Astrocyte (in vitro differentiated cells and primary cell): ENCODE results near the gene ZNF197. TPM values are rescaled to one million over a fixed set of nuclear protein-coding genes. Genes with fewer than 3 reads are reported as not detected.

Experiments used
- DNase-seq: peaks from one replicate; pipeline ENCODE4 v3.0.0-alpha.2; 2010; ENCODE audit warnings: low read depth
- FAIRE-seq: peaks from 2 replicates; lab custom pipeline; 2011; peaks lifted over from hg19 to GRCh38; lab: Jason Lieb, UNC
- H2AFZ ChIP-seq: 2 replicates; pipeline ENCODE4 v1.6.0; 2012; ENCODE audit warnings: low read depth, low read length, inconsistent platforms
- H3K27ac ChIP-seq: 2 replicates; pipeline ENCODE4 v1.5.1; 2011; ENCODE audit warnings: low read depth, low read length, inconsistent platforms
- H3K27me3 ChIP-seq: 2 replicates; pipeline ENCODE4 v1.6.0; 2011; ENCODE audit warnings: low read length, inconsistent platforms; ENCODE audit not compliant: insufficient read depth
- H3K36me3 ChIP-seq: 2 replicates; pipeline ENCODE4 v1.5.1; 2011; ENCODE audit warnings: low read length, inconsistent platforms; ENCODE audit not compliant: insufficient read depth
- H3K4me1 ChIP-seq: 2 replicates; pipeline ENCODE4 v1.5.1; 2011; ENCODE audit warnings: low read length, inconsistent platforms; ENCODE audit not compliant: insufficient read depth
- H3K4me2 ChIP-seq: 2 replicates; pipeline ENCODE4 v1.6.0; 2012; ENCODE audit warnings: low read length, inconsistent platforms
- H3K4me3 ChIP-seq: 2 replicates; pipeline ENCODE4 v1.5.1; 2011; ENCODE audit warnings: low read depth, mild to moderate bottlenecking, low read length, inconsistent platforms; ENCODE audit not compliant: insufficient read depth
- H3K79me2 ChIP-seq: 2 replicates; pipeline ENCODE4 v1.6.0; 2012; ENCODE audit warnings: mild to moderate bottlenecking, low read length, inconsistent platforms; ENCODE audit not compliant: insufficient read depth
- H3K9ac ChIP-seq: 2 replicates; pipeline ENCODE4 v1.6.0; 2012; ENCODE audit warnings: mild to moderate bottlenecking, low read length, inconsistent platforms
- H3K9me3 ChIP-seq: 2 replicates; pipeline ENCODE4 v1.5.1; 2012; ENCODE audit warnings: low read depth, mild to moderate bottlenecking, low read length, inconsistent platforms; ENCODE audit not compliant: insufficient read depth
- H4K20me1 ChIP-seq: 2 replicates; pipeline ENCODE4 v1.6.0; 2012; ENCODE audit warnings: low read length, inconsistent platforms; ENCODE audit not compliant: insufficient read depth
- H3K27ac Mint-ChIP-seq: one replicate; pipeline ENCODE4 v1.8.0; 2021; ENCODE audit warnings: mild to moderate bottlenecking, mixed read lengths; ENCODE audit not compliant: unreplicated experiment
- H3K27me3 Mint-ChIP-seq: one replicate; pipeline ENCODE4 v1.8.0; 2021; ENCODE audit warnings: low read depth, mixed read lengths; ENCODE audit not compliant: unreplicated experiment
- H3K36me3 Mint-ChIP-seq: one replicate; pipeline ENCODE4 v1.8.0; 2021; ENCODE audit warnings: low read depth, mixed read lengths; ENCODE audit not compliant: unreplicated experiment
- H3K4me1 Mint-ChIP-seq: one replicate; pipeline ENCODE4 v1.8.0; 2021; ENCODE audit warnings: low read depth, mixed read lengths; ENCODE audit not compliant: unreplicated experiment
- H3K4me3 Mint-ChIP-seq: one replicate; pipeline ENCODE4 v1.8.0; 2021; ENCODE audit warnings: mild to moderate bottlenecking, moderate library complexity, mixed read lengths; ENCODE audit not compliant: unreplicated experiment
- H3K9me3 Mint-ChIP-seq: one replicate; pipeline ENCODE4 v1.8.0; 2021; ENCODE audit warnings: mild to moderate bottlenecking, mixed read lengths; ENCODE audit not compliant: unreplicated experiment
- EZH2 ChIP-seq: IDR thresholded peaks from 2 replicates; pipeline ENCODE4 v1.6.1; 2012; ENCODE audit warnings: mild to moderate bottlenecking, low read length, inconsistent platforms; ENCODE audit not compliant: insufficient read depth
- total RNA-seq: library from RNA; stranded (reverse); gene quantifications from 2 replicates; pipeline ENCODE4 v1.2.1, GENCODE V29; 2021
- TF ChIP-seq, protein P1 (sequence below): IDR thresholded peaks from 2 replicates; pipeline ENCODE4 v1.5.1; 2011; ENCODE audit warnings: low read depth, mild to moderate bottlenecking, inconsistent platforms, low read length, moderate library complexity; ENCODE audit not compliant: insufficient read depth

The ZNF197 gene
- total RNA-seq, 1 donor from 2014 or later: 20.4 TPM

DNA sequence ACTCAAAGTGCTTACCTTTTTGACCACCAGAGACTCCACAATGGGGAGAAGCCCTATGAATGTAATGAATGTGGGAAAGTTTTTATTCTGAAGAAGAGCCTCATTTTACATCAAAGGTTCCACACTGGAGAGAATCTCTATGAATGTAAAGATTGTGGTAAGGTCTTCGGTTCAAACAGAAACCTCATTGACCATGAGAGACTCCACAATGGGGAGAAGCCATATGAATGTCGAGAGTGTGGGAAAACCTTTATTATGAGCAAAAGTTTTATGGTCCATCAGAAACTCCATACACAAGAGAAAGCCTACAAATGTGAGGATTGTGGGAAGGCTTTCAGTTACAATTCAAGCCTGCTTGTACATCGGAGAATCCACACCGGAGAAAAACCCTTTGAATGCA lies 18.2 kb downstream of the ZNF197 start:
- H3K4me2 ChIP-seq: no peak overlapping the region
- H3K4me1 ChIP-seq: no peaks in the 10 kb centered on the region
- H2AFZ ChIP-seq: no peak overlapping the region
- TF ChIP-seq EZH2: no peak
- TF ChIP-seq, protein P1, sequence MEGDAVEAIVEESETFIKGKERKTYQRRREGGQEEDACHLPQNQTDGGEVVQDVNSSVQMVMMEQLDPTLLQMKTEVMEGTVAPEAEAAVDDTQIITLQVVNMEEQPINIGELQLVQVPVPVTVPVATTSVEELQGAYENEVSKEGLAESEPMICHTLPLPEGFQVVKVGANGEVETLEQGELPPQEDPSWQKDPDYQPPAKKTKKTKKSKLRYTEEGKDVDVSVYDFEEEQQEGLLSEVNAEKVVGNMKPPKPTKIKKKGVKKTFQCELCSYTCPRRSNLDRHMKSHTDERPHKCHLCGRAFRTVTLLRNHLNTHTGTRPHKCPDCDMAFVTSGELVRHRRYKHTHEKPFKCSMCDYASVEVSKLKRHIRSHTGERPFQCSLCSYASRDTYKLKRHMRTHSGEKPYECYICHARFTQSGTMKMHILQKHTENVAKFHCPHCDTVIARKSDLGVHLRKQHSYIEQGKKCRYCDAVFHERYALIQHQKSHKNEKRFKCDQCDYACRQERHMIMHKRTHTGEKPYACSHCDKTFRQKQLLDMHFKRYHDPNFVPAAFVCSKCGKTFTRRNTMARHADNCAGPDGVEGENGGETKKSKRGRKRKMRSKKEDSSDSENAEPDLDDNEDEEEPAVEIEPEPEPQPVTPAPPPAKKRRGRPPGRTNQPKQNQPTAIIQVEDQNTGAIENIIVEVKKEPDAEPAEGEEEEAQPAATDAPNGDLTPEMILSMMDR: no peak
- H3K4me1 Mint-ChIP-seq: peaks cover under 1% of the 10 kb centered on the region
- no peak overlapping the region for H3K27ac ChIP-seq
- peaks cover 9% of the 10 kb centered on the region for H3K79me2 ChIP-seq
- peaks cover 3% of the 10 kb centered on the region for H4K20me1 ChIP-seq
- no peak overlapping the region for H3K4me3 ChIP-seq
- DNase-seq (no peak), FAIRE-seq (no peak)
- peaks cover 30% of the 10 kb centered on the region for H3K36me3 ChIP-seq
- H3K9me3 ChIP-seq: peaks cover 42% of the 10 kb centered on the region
- peaks cover 57% of the 10 kb centered on the region for H3K36me3 Mint-ChIP-seq
- no peak overlapping the region for H3K4me3 Mint-ChIP-seq
- H3K9ac ChIP-seq: no peak overlapping the region
- H3K27ac Mint-ChIP-seq: no peak overlapping the region
- H3K9me3 Mint-ChIP-seq: peaks cover 24% of the 10 kb centered on the region
- H3K27me3 ChIP-seq: no peaks in the 10 kb centered on the region
- no peaks in the 10 kb centered on the region for H3K27me3 Mint-ChIP-seq

DNA sequence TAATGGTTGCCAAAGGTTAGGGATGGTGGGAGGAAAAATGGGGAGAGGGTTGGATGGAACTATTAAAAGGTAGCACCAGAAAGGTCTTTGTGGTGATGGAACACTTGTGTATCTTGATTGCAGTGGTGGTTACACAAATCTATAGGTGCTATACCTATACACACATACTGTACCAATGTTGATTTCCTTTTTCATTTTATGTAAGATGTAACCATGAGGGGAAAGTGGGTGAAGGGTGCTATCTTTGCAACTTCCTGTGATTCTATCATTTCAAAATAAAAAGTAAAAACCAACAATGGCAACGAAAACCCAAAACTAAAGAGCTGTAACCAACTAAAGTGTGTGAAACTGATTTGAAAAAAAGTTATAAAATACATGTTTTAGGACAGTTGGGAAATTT lies 22.9 kb downstream of the ZNF197 start:
- Histone ChIP-seq H3K4me2 (peak overlapping the region; percentile 88), H3K4me3 (no peak overlapping the region), H3K9ac (no peak overlapping the region), H2AFZ (peak overlapping the region; percentile 62), H3K36me3 (peaks cover 30% of the 10 kb centered on the region), H4K20me1 (no peaks in the 10 kb centered on the region), H3K79me2 (peaks cover 28% of the 10 kb centered on the region), H3K27me3 (no peaks in the 10 kb centered on the region), H3K9me3 (peaks cover 18% of the 10 kb centered on the region), H3K27ac (no peak overlapping the region), H3K4me1 (no peaks in the 10 kb centered on the region)
- no peak overlapping the region for H3K27ac Mint-ChIP-seq
- peaks cover 10% of the 10 kb centered on the region for H3K9me3 Mint-ChIP-seq
- FAIRE-seq (no peak), DNase-seq (no peak)
- TF ChIP-seq EZH2: no peak
- TF ChIP-seq, protein P1: no peak
- peak overlapping the region; percentile 91 for H3K4me3 Mint-ChIP-seq
- H3K36me3 Mint-ChIP-seq: peaks cover 33% of the 10 kb centered on the region
- H3K4me1 Mint-ChIP-seq: peaks cover 9% of the 10 kb centered on the region
- H3K27me3 Mint-ChIP-seq: no peaks in the 10 kb centered on the region

DNA sequence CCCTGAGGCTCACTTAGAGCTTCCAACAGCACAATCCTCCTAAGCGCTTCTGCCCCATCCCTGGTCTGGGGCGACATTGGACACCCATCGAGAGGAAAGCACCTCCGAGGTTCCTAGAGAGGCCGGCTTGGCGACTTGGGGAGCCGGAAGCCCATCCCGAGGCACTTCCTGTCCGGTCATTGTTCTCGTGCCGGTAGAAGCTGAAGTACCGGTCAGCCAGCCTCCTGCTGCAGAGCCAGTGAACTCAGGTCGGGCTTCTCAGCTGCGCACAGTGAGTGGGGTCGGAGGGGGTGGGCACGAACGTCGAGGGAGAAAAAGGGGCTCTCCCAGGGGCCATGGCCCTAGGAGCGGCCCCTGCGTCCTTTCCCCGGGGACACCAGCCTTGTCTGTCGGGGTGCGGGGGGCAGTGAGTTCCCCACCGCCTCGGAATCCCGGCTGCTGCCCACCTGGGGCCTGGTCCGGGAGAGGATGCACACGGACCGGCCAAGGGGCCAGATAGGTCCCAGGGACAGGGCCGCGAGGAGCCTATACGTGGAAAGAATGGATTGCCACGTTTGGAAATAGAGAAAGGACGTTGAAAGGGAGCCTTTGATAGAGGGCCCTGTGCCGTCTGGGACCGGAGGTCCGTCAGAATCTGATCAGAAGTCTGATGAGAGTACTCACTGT lies 23.9 kb downstream of the ZNF197 start, which contains the start of gene ZNF35:
Gene ZNF35 (plus strand): TSS at position 169 of the 666 bp plus-strand sequence. CDS start 2,336 bp downstream, outside the sequence.
- no peak for FAIRE-seq
- peaks cover 31% of the 10 kb centered on the region for H3K79me2 ChIP-seq
- TF ChIP-seq, protein P1: no peak
- TF ChIP-seq EZH2: no peak
- Mint-ChIP-seq H3K36me3 (peaks cover 30% of the 10 kb centered on the region), H3K27me3 (no peaks in the 10 kb centered on the region), H3K4me1 (peaks cover 9% of the 10 kb centered on the region), H3K4me3 (peak within 1 kb of the TSS; percentile 91), H3K27ac (peak within 1 kb of the TSS; percentile 92), H3K9me3 (peaks cover 2% of the 10 kb centered on the region)
- H3K9ac ChIP-seq: peak within 1 kb of the TSS; percentile 90
- no peaks in the 10 kb centered on the region for H4K20me1 ChIP-seq
- H3K36me3 ChIP-seq: peaks cover 31% of the 10 kb centered on the region
- no peaks in the 10 kb centered on the region for H3K4me1 ChIP-seq
- H3K27ac ChIP-seq: peak within 1 kb of the TSS; percentile 64
- DNase-seq: peak; percentile 90
- no peaks in the 10 kb centered on the region for H3K27me3 ChIP-seq
- peak within 1 kb of the TSS; percentile 77 for H3K4me3 ChIP-seq
- peaks cover 13% of the 10 kb centered on the region for H3K9me3 ChIP-seq
- peak within 1 kb of the TSS; percentile 88 for H3K4me2 ChIP-seq
- peak within 1 kb of the TSS; percentile 62 for H2AFZ ChIP-seq
